OCI-LY7 (cell line): ENCODE data around the gene FIGNL2.

Experiments used
- EZH2phosphoT487 ChIP-seq: fragments of 200-600 bp; sonication (generic); IDR thresholded peaks from 2 replicates; pipeline ENCODE4 v1.6.1; 2018; ENCODE audit warnings: low read depth, borderline replicate concordance, mild to moderate bottlenecking, mixed run types, antibody characterized with exemption, low read length, moderate library complexity, mixed read lengths
- TF ChIP-seq, protein P1 (sequence below): fragments of 200-600 bp; sonication (generic); conservative IDR thresholded peaks from 2 replicates; pipeline ENCODE4 v1.5.1; 2014; ENCODE audit warnings: mild to moderate bottlenecking, antibody characterized with exemption, low read length, moderate library complexity, mixed read lengths

DNA sequence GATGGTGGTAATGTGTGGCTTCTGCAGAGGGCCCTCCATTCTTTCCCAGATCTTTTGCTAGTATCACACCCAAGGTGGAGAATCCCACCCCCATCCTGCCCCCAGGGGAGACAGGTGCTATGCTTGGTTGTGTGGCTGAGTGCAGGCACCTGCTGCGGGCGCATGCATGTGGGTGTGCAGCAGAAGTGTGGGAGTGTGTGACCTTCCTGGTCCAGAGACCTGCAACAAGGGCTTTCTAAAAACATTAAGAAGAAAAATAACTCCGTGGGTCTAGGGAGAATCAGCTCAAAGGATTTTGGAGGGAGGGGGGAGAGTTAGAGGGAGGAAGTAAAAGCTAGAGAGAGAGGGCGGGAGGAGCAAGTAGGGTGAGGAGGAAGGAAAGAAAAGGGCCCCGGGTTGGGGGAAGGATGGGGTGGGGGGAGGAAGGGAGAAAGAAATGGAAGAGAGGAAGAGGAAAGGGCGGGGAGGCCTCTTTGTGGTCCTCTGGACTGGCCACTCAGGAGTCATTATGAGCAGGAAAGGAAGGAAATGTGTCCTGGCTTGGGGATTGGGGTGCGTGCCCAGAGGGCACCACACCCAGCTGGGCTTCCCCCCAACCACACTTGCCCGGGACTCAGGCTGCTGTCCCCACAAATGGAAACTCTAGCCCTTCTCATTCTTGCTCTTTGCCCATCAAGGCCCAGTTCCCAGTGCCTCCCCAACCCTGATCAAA is 3.1 kb upstream of the FIGNL2 start:
- TF ChIP-seq, protein P1, sequence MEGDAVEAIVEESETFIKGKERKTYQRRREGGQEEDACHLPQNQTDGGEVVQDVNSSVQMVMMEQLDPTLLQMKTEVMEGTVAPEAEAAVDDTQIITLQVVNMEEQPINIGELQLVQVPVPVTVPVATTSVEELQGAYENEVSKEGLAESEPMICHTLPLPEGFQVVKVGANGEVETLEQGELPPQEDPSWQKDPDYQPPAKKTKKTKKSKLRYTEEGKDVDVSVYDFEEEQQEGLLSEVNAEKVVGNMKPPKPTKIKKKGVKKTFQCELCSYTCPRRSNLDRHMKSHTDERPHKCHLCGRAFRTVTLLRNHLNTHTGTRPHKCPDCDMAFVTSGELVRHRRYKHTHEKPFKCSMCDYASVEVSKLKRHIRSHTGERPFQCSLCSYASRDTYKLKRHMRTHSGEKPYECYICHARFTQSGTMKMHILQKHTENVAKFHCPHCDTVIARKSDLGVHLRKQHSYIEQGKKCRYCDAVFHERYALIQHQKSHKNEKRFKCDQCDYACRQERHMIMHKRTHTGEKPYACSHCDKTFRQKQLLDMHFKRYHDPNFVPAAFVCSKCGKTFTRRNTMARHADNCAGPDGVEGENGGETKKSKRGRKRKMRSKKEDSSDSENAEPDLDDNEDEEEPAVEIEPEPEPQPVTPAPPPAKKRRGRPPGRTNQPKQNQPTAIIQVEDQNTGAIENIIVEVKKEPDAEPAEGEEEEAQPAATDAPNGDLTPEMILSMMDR, result no peak
- no peak for TF ChIP-seq EZH2phosphoT487
